Activated T-helper 2 cell treated with anti-CD3 and anti-CD28 coated beads, Interferon-gamma antibody, Interleukin-2, Interleukin-4, amounts not matched to agents 10 μg/mL and 5 μg/mL and 100 μg/mL, durations not matched to agents 14 hours and 24 hours and 36 hours (primary cell): ENCODE data around the gene CASP6. TPM values are rescaled to one million over a fixed set of nuclear protein-coding genes. Genes with fewer than 3 reads are reported as not detected.

Source experiments
- DNase-seq: peaks from one replicate; pipeline ENCODE4 v3.0.0; 2021; ENCODE audit warnings: low spot score
- H3K27ac Mint-ChIP-seq: one replicate; pipeline ENCODE4 v1.8.0; 2021; ENCODE audit warnings: mixed read lengths
- H3K27me3 Mint-ChIP-seq: one replicate; pipeline ENCODE4 v1.8.0; 2021; ENCODE audit warnings: low read depth, mixed read lengths
- H3K36me3 Mint-ChIP-seq: one replicate; pipeline ENCODE4 v1.8.0; 2021; ENCODE audit warnings: low read depth, mixed read lengths
- H3K4me1 Mint-ChIP-seq: one replicate; pipeline ENCODE4 v1.8.0; 2021; ENCODE audit warnings: low read depth, mixed read lengths
- H3K4me3 Mint-ChIP-seq: one replicate; pipeline ENCODE4 v1.8.0; 2021; ENCODE audit warnings: low read depth, mild to moderate bottlenecking, moderate library complexity, mixed read lengths
- H3K9me3 Mint-ChIP-seq: one replicate; pipeline ENCODE4 v1.8.0; 2021; ENCODE audit warnings: mixed read lengths
- intact Hi-C: fragments of 100-400 bp; cut with micrococcal nuclease; formaldehyde crosslinking; loops from one replicate; pipeline ENCODE4 v1.15.1; 2023
- total RNA-seq: library from RNA; stranded (reverse); gene quantifications from 2 replicates; pipeline ENCODE4 v1.2.3, GENCODE V29; 2022

CASP6 gene
- 26.7 and 31.8 TPM in 2 replicates for total RNA-seq

- Mint-ChIP-seq H3K27me3 (no peaks in the 10 kb centered on the region), H3K36me3 (peaks cover 21% of the 10 kb centered on the region), H3K4me3 (peak within 1 kb of the TSS; percentile 85), H3K27ac (peak within 1 kb of the TSS; percentile 85), H3K4me1 (peaks cover 35% of the 10 kb centered on the region), H3K9me3 (no peaks in the 10 kb centered on the region)
- DNase-seq = peak; percentile 73
- intact Hi-C loops = loop anchor here (1.0 to 5.0 kb wide), 5 partner anchors 27 to 274 kb away; partner anchors contain the start of genes GAR1, MCUB and PLA2G12A
These were observed at the start of gene CASP6 for GRCh38 chr4:109702950-109703663. Gene CASP6 (minus strand): TSS chr4:109703445. CDS start chr4:109703395, 50 bp downstream.

GRCh38 chr4:109752525-109752924 is 49.3 kb upstream of the CASP6 start:
- peaks cover 3% of the 10 kb centered on the region for H3K27me3 Mint-ChIP-seq
- H3K4me1 Mint-ChIP-seq = no peaks in the 10 kb centered on the region
- H3K9me3 Mint-ChIP-seq = no peaks in the 10 kb centered on the region
- no peak for DNase-seq
- H3K27ac Mint-ChIP-seq = no peak overlapping the region
- no peak overlapping the region for H3K4me3 Mint-ChIP-seq
- H3K36me3 Mint-ChIP-seq = no peaks in the 10 kb centered on the region
- intact Hi-C loops = no loop called here

- H3K27ac Mint-ChIP-seq = no peak overlapping the region
- H3K36me3 Mint-ChIP-seq = no peaks in the 10 kb centered on the region
These were observed 48.6 kb upstream of the CASP6 start for GRCh38 chr4:109751852-109752251.

GRCh38 chr4:109750652-109751244 is 47.5 kb upstream of the CASP6 start:
- H3K4me1 Mint-ChIP-seq = no peaks in the 10 kb centered on the region
- intact Hi-C loops = no loop called here
- H3K36me3 Mint-ChIP-seq = no peaks in the 10 kb centered on the region
- H3K4me3 Mint-ChIP-seq = no peak overlapping the region
- DNase-seq = no peak
- H3K9me3 Mint-ChIP-seq = no peaks in the 10 kb centered on the region
- peaks cover 6% of the 10 kb centered on the region for H3K27me3 Mint-ChIP-seq
- H3K27ac Mint-ChIP-seq = no peak overlapping the region

More at GRCh38 chr4:109751852-109752251, 48.6 kb upstream of the CASP6 start:
- Mint-ChIP-seq H3K4me1 (no peaks in the 10 kb centered on the region), H3K4me3 (no peak overlapping the region), H3K27me3 (peaks cover 3% of the 10 kb centered on the region), H3K9me3 (no peaks in the 10 kb centered on the region)
- intact Hi-C loops = no loop called here
- no peak for DNase-seq

DNA sequence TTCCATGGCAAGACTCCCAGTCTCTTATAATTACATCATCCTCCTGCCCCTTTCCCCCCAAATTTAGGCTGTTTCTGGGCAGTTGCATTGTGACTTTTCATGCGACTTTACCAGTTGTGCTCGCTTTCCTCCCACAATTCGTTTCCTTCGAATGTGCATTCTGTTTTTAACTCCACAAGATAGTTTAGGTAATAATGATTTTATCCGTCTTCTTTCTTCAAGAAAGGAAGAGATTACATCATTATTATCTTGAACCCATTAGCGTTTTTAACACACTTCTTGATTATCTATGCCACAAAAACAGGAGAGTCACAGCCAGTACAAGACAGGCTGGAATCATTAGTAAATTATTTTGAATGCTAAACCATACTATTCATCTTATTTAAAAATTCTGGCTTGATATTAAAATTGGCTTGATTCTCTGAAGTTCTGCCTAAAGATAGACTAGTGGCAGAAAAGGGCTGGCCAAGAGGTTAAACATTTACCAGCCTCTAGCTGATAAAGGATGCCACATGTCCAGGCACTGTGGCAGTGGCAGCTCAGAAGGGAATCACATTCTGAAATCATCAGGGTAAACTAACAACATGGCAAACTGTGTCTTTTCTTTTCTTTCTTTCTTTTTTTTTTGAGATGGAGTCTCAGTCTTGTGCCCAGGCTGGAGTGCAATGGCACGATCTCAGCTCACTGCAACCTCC is 46.3 kb upstream of the CASP6 start:
- peaks cover 11% of the 10 kb centered on the region for H3K27me3 Mint-ChIP-seq
- H3K4me1 Mint-ChIP-seq = no peaks in the 10 kb centered on the region
- H3K36me3 Mint-ChIP-seq = no peaks in the 10 kb centered on the region
- intact Hi-C loops = no loop called here
- H3K4me3 Mint-ChIP-seq = no peak overlapping the region
- H3K9me3 Mint-ChIP-seq = no peaks in the 10 kb centered on the region
- no peak for DNase-seq
- no peak overlapping the region for H3K27ac Mint-ChIP-seq

DNA sequence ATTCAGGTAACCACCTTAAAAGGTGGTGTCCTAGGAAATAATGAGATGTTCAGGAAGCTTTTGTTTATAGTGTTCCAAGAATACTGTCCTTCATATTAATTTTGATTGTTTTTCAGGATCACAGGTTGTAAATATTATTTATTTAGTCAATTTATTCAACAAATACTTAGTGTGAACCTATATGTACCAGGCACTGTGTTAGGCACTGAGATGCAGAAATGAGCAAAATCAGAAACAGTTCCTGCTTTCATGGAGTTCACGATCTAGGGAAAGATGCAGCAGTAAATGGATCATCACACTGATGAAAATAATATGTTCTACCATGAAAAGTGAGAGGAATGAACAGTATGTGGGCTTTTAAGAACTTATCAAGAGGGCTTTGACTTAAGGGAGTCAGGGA is 44.9 kb upstream of the CASP6 start:
- Mint-ChIP-seq H3K4me3 (no peak overlapping the region), H3K36me3 (no peaks in the 10 kb centered on the region), H3K27me3 (peaks cover 18% of the 10 kb centered on the region), H3K27ac (no peak overlapping the region), H3K4me1 (no peaks in the 10 kb centered on the region), H3K9me3 (no peaks in the 10 kb centered on the region)
- DNase-seq = no peak
- intact Hi-C loops = no loop called here

- H3K4me3 Mint-ChIP-seq = no peak overlapping the region
- peaks cover 22% of the 10 kb centered on the region for H3K27me3 Mint-ChIP-seq
- H3K27ac Mint-ChIP-seq = no peak overlapping the region
- H3K36me3 Mint-ChIP-seq = no peaks in the 10 kb centered on the region
- no peaks in the 10 kb centered on the region for H3K4me1 Mint-ChIP-seq
- no peaks in the 10 kb centered on the region for H3K9me3 Mint-ChIP-seq
- intact Hi-C loops = no loop called here
- no peak for DNase-seq
These were observed 43.5 kb upstream of the CASP6 start for GRCh38 chr4:109746728-109747127.

- intact Hi-C loops = no loop called here
- Mint-ChIP-seq H3K9me3 (no peaks in the 10 kb centered on the region), H3K4me3 (no peak overlapping the region), H3K36me3 (no peaks in the 10 kb centered on the region), H3K27ac (no peak overlapping the region), H3K4me1 (no peaks in the 10 kb centered on the region), H3K27me3 (peaks cover 22% of the 10 kb centered on the region)
- no peak for DNase-seq
These were observed 42.6 kb upstream of the CASP6 start for GRCh38 chr4:109745830-109746229.

GRCh38 chr4:109739547-109739946 is 36.3 kb upstream of the CASP6 start:
- no peak overlapping the region for H3K4me3 Mint-ChIP-seq
- H3K9me3 Mint-ChIP-seq = no peaks in the 10 kb centered on the region
- no peak overlapping the region for H3K27ac Mint-ChIP-seq
- no peaks in the 10 kb centered on the region for H3K36me3 Mint-ChIP-seq
- intact Hi-C loops = no loop called here
- DNase-seq = no peak
- H3K27me3 Mint-ChIP-seq = peaks cover 27% of the 10 kb centered on the region
- no peaks in the 10 kb centered on the region for H3K4me1 Mint-ChIP-seq

DNA sequence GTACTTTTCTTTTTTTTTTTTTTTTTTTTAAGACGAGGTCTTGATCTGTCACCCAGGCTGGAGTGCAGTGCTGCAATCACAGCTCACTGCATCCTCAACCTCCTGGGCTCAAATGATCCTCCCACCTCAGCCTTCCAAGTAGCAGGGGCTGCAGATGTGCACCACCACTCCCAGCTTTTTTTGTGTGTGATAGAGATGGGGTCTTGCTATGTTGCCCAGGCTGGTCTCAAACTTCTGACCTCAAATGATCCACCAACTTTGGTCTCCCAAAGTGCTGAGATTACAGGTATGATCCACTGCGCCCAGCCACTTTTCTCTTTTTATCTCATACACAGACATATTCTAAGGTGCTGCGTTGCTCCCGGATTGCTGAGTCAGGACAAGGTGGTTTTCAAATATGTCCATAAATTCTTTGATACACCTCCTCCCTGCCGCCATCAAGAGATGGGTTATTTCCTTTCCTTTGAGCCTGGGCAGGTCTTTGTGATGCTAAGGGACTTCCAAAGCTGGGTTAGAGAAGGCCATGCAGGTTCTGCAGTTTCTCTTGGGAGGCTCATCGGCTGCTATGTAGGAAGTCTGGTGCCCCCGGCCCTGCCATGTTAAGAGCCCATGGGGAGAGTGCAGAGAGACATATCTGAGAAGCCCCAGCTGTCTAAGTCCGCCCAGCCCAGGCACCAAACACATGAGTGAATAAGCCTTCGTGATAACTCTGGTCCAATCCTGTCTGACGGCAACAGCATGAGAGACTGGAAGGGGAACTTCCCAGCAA is 35.0 kb upstream of the CASP6 start:
- intact Hi-C loops = no loop called here
- no peaks in the 10 kb centered on the region for H3K4me1 Mint-ChIP-seq
- H3K36me3 Mint-ChIP-seq = no peaks in the 10 kb centered on the region
- H3K4me3 Mint-ChIP-seq = no peak overlapping the region
- H3K27ac Mint-ChIP-seq = no peak overlapping the region
- peaks cover 21% of the 10 kb centered on the region for H3K27me3 Mint-ChIP-seq
- no peak for DNase-seq
- H3K9me3 Mint-ChIP-seq = no peaks in the 10 kb centered on the region

DNA sequence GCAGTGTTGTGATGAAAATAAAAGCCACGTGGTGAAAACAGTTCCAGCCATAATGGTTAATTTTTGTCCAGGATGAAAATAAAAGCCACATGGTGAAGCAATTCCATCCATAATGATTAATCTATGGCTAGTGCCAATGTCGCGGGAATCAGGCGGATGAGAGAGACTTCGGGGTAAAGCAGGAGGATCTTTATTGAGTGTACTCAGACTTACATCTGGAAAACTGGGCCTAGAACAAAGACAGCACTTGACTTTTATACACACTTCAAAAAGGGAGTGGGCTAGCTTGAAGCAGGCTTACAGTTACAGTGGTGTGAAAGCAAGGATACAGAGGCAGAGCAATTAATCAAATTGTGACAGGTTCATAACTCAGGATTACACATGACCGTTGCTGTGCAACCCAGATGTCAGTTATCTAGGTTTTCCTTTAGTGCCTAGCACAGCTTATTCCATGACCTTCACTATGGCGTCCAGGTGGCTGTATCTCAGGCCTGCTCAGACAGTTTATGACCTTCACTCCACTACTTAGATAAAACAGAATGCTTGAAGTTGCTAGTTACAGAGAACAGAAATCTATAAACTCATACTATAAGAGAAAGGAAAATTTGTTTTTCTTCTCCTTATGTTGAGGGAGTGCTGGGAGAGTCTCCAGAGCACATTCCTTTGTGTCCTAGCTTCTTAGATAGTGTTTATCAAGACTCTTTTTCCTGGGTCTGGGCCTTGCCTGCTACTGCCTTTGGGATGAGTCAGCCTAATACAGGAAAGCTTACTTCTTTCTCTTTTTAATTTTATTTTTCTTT is 32.5 kb upstream of the CASP6 start:
- H3K27ac Mint-ChIP-seq = no peak overlapping the region

DNA sequence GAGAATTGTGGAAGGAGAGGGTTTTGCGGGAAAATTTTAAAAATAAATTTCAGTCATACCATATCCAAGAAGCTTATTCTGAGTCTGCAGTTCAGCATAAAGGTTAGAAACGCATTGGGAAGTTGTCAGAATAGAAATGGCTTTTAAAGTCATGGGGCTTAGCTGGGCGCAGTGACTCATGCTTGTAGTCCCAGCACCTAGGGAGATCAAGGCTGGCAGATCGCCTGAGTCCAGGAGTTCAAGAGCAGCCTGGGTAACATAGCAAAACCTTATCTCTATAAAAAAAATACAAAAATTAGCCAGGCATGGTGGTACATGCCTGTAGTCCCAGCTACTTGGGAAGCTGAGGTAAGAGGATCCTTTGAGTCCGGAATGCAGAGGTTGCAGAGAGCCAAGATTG is 30.5 kb upstream of the CASP6 start:
- Mint-ChIP-seq H3K27ac (no peak overlapping the region), H3K36me3 (no peaks in the 10 kb centered on the region), H3K9me3 (no peaks in the 10 kb centered on the region), H3K4me1 (peaks cover 8% of the 10 kb centered on the region), H3K4me3 (no peak overlapping the region), H3K27me3 (peaks cover 6% of the 10 kb centered on the region)
- intact Hi-C loops = no loop called here
- DNase-seq = no peak

More for the DNA sequence above, 32.5 kb upstream of the CASP6 start:
- Mint-ChIP-seq H3K27me3 (peaks cover 15% of the 10 kb centered on the region), H3K36me3 (no peaks in the 10 kb centered on the region), H3K4me3 (no peak overlapping the region), H3K9me3 (no peaks in the 10 kb centered on the region), H3K4me1 (no peaks in the 10 kb centered on the region)
- intact Hi-C loops = no loop called here
- DNase-seq = no peak
